DMS114 treated with DMSO at 0.1 percent for 48 hours (cell line): ENCODE measurements around the gene PAWR.
"Not testable (repeated sequence)": the region's sequence is repeated elsewhere in the genome, so short reads cannot be mapped to it uniquely, and the experiment has no call there.

Experiments
- DNase-seq: peaks from one replicate; lab custom pipeline; 2025; ENCODE audit not compliant: unreplicated experiment; lab: John Stamatoyannopoulos, UW

PAWR gene

GRCh38 chr12:79650440-79650839 is 40.3 kb downstream of the PAWR start:
- no peak for DNase-seq

GRCh38 chr12:79648881-79649280 is 41.9 kb downstream of the PAWR start:
- DNase-seq = no peak

DNA sequence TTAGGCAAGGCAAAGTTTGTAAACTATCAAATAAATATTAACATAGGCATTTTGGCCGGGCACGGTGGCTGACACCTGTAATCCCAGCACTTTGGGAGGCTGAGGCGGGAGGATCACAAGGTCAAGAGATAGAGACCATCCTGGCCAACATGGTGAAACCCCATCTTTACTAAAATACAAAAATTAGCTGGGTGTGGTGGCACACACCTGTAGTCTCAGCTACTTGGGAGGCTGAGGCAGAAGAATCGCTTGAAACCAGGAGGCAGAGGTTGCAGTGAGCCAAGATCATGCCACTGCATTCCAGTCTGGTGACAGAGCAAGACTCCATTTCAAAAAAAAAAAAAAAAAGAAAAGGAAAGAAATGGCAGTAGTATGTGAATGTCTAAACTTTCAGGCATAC is 43.9 kb downstream of the PAWR start:
- not testable (repeated sequence) for DNase-seq

DNA sequence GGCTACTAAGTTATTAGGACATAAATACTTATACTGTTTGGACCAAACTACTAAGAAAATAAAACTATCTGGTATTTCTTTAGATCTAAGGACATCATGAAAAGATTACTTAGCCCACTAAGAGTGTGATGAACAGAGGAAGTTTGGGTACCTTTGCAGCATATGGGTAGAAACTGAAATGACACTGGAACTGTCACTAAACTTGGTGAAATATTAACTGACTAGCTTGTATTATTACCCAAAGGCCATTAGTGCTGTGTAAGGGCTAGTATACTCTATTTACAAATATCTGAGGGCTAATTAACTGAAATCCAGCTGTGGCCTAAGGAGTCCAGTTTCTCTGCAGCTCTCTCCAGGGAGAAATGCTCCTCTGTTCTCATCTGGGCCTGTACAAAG is 45.5 kb downstream of the PAWR start:
- no peak for DNase-seq

DNA sequence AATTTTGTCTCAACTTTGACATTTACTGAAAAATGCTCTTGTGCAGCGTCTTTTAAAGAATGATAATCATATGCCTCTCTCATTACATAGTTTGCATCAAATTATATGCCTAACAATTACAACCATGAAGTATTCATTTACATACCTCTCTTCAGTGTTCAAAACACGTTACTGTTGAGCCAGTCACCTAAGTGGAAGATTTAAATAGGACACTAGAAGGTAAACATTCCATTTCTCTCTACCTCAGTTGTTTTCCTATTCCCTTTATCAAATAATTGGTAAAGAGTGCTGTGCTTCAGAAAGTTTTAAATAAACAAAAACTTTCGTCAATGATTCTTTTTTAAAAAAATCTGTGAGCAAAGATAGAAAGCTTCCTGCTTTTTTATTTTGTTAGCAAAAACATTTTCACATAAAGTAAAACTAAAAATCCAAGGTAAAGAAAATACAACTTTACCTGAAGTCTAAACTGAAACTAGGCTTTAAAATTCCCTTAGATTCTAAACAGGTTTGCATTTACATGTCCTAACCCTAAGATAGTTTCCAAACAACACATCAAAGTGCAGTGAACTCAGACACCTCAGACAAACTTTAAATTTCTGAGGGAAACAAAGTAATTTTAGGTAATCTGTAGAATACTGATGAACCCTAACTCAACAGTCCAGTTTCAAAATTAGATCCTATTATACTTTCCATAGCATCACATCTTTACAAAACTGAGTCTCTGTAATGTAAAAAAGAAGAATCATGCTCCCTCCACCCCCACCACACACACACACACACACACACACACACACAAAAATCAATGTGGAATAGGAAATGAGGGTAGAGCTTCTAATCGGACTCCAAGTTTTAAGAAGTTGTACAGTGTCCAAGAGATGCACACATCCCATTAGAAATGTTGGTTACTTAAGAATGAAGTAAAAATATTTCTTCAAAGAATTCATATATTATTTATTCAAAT is 46.2 kb downstream of the PAWR start:
- DNase-seq = no peak

DNA sequence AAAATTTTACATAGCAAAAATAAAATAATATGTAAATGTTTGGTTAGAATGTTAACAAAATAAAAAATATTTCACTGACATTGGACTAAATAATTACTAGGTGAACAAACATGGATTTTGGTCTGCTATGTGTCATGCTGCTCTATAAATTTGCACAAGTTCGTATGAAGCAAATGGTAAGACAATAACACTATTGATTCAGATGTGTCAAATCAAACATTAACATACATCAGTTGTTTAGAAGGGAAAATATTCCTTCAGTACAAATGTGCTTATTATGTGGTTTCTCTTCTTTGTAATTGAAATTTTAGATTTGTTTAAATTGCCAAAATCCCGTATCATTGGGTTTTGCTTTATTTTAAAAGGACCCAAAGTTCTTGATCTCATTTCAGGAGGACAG is 46.9 kb downstream of the PAWR start:
- DNase-seq = no peak

- DNase-seq = no peak
Measured at GRCh38 chr12:79638490-79638889, 52.3 kb downstream of the PAWR start.

- DNase-seq = no peak
Measured at GRCh38 chr12:79637093-79637492, 53.7 kb downstream of the PAWR start.

DNA sequence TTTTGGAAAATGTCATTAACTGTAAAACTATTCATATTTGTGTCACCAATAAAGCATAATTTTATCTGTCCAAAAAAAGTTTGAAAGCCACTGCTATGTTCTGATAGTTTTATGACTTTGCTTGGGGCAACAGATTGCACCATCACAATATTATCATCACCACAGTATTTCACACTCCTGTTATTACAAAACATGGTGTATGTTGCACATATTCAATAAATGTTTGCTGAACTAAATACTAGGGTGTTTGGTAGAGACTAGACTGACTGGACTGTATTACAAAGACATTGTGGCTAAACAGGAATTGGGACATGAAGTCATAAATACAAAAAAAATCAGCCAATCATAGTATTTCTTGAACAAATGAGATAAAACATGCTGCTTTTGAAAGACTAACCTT is 55.1 kb downstream of the PAWR start:
- no peak for DNase-seq

GRCh38 chr12:79634957-79635471 is 55.8 kb downstream of the PAWR start:
- no peak for DNase-seq

GRCh38 chr12:79629561-79629960 is 61.2 kb downstream of the PAWR start:
- DNase-seq = no peak

GRCh38 chr12:79626735-79627134 is 64.0 kb downstream of the PAWR start:
- DNase-seq = not testable (repeated sequence)

DNA sequence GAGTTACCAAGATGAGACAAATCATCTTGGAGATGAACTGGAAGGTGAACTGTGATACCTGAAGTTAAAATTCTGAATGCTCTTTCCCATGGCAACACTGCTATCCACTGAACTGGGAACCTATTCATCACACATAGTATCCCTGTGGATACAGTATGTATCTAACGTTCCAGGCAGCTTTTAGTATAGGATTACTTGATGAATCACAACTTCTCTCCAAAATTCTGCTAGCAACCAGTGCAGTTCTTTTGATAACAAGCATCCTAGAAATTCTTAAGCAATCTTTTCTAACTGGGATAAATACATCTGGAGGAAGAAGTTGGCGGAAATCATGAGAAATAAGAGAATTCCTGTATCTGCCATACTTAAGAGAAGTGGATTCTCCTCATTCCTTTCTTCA is 66.4 kb downstream of the PAWR start:
- no peak for DNase-seq

GRCh38 chr12:79619872-79620562 is 70.7 kb downstream of the PAWR start:
- DNase-seq = no peak

DNA sequence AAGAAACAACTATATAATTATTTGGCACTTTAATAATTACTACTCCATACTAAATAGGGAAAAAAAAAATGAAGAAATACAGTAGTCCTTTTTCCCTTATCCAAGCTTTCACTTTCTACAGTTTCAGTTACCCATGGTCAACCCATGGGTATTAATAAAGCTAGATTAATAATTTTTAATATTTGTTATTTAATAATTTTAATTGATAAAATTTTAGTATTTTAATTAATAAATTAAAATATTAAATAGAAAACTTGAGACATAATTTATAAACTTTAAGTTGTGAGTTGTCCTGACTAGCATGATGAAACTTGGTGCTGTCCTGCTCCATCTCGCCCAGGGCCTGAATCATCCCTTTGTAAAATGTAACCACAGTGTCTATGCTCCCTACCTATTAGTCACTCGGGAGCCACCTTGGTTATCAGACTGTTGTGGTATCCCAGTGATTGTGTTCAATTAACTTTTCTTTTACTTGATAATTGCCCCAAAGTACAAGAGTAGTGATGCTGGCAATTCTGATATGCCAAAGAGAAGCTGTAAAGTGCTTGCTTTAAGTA is 71.8 kb downstream of the PAWR start:
- no peak for DNase-seq

- DNase-seq = no peak
Measured at GRCh38 chr12:79617696-79618095, 73.1 kb downstream of the PAWR start.

- no peak for DNase-seq
Measured at GRCh38 chr12:79615596-79616560, 74.9 kb downstream of the PAWR start.

- DNase-seq = no peak
Measured at GRCh38 chr12:79614730-79615129, 76.0 kb downstream of the PAWR start.

GRCh38 chr12:79601908-79602307 is 88.9 kb downstream of the PAWR start:
- DNase-seq = no peak

- DNase-seq = no peak
Measured at GRCh38 chr12:79597910-79598309, 92.9 kb downstream of the PAWR start.
